ENCODE data around the gene TDRKH. TPM values are rescaled to one million over a fixed set of nuclear protein-coding genes. Genes with fewer than 3 reads are reported as not detected.

TDRKH gene, protein sequence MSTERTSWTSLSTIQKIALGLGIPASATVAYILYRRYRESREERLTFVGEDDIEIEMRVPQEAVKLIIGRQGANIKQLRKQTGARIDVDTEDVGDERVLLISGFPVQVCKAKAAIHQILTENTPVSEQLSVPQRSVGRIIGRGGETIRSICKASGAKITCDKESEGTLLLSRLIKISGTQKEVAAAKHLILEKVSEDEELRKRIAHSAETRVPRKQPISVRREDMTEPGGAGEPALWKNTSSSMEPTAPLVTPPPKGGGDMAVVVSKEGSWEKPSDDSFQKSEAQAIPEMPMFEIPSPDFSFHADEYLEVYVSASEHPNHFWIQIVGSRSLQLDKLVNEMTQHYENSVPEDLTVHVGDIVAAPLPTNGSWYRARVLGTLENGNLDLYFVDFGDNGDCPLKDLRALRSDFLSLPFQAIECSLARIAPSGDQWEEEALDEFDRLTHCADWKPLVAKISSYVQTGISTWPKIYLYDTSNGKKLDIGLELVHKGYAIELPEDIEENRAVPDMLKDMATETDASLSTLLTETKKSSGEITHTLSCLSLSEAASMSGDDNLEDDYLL
- polyA plus RNA-seq (ENCODE audit: insufficient read length) = 4.1 TPM

DNA sequence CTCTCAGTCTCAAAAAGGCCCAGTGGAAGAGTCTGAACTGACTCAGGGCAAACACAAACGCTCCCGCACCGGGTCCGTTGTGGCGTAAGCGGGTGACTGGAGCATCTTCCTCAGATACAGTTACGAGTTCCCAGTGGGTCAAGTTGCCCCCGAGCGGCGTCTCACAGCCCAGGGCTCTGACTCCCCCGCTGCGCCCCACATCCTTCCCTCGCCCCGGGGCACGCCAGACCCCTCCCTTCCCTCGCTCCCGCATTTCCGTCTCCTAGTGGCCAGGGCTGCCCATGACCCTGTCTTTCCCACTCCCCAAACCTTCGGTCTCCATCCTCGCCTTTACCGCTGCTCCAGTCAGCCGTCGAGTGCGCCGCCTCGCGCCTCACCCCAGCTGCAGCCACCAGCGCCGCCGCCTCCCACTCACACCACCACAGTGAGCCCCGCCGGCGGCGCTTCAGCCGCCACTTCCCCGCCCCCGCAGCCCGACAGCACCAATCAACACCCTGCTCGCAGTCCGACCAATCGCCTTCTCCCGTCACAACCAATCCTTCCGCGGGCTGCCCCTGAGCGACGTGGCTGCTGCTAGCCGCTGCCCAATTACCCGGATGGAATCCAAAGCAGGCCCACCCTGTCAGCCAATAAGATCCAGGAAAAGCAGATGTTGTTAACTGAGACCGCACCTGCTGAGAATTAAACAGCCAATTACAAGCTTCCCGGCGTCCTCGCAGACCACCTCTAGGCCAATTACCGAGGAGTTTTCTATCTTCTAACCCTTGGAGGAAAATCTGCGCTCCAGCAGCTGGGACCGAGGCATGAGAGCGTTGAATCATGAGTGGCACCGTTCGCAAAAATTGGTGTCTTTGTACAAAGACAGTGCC, at the start of gene TDRKH:
TDRKH (minus strand) TSS at position 430 of the 869 bp plus-strand sequence. CDS start 7,478 bp downstream, outside the sequence.
- DNase-seq = peak; percentile 95

DNA sequence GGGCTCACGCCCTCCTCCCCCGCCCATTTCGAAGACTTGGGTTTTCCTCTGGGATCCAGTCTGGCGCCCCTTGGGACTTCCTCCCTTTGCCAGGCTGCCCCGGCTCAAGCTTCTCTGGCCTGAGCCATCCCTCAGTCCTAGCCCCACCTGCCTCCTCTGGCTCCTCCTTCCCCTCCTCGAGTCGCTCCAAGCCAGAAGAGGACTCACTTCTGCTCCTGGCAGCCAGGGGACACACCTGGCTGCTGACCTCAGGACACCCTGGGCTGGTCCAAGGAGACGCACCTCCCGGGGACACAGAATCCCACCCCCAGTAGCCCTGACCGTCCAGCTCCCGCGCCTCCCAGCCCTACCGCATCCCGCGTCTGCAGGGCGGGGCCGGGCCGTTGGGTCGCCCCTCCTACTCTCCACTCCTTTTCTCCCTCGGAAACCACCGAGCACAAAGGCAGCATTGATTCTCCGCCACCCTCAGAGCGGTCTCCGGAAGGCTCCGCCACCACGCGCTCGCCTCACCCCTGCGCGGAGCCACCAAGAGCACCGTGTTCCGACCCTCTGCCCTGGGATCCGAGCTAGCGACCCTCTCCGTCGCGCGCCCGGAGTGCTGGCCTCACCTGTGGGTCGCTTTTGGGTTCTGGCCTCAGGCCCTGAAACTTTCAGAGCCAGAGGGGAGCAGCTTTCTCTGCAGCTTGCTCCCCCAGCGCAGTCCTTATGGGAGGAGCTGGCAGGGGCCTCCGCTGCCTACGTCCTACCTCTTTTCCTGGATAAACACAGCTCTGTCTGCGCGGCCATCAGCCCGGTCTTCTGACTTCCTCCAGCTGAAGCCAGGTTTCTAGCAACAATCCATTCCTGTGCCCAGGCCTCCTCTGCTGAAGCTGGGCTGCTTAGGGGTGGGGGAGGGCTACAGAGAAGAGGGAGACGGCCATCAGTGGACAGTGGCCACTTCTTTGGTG, 49.4 kb upstream of the TDRKH start, which contains the start of gene C2CD4D:
C2CD4D (minus strand) TSS at position 364 of the 947 bp plus-strand sequence. CDS start 831 bp downstream, outside the sequence.
- no peak for DNase-seq

DNA sequence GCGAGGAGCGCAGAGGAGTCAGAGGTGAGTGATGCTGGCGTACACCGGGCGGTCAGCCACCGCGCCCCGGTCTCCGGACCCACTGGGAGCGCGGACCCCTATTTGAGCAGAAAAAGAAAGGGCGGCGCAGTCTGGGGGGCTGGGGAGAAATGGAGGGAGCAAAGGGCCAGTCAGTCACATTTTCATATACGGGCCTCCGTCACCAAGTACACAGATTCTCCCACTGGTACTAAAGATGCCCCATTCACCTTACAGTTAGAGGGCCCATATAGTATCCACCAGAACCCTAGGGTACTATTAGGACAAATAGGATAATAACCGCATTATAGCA, 48.7 kb upstream of the TDRKH start:
- no peak for DNase-seq

DNA sequence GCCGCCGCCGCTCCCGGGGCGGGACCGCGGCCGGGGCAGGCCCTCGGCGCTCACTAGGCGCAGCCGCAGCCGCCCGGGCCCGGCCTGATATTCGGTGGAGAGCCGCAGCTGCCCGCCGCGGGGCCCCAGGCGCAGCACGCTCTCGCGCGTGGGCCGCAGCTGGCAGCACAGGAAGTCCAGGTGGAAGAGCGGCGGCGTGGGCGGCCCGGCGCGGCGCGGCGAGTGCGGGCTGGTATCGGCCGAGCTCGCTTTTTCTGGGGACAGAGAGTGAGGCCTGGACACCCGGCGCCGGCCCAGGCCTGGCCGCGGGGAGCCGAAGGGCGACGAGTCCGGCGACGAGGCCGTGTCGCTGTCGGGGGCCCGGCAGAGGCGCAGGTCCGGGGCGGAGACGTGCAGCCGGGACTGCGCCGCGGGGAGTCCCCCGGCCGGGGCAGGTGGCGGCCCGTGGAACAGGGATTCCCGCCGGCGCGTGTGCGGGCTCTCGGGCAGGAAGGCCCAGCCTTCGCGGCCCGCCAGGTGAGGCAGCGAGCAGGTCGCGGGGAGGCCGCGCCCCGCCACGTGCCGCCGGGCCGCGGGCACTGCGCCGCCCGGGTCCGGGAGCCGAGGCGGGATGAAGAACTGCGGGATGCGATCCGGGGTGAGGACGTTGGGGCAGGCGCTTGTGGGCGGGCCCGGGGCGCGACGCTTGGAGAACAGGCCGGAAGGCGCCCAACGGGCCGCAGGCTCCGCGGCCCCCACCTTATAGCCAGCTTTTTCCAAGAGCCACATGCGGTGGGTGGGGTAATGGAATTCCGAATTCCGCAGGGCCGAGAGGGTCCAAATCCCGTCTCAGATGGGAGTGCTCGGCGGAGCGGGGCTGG, 48.2 kb upstream of the TDRKH start:
- DNase-seq = no peak

DNA sequence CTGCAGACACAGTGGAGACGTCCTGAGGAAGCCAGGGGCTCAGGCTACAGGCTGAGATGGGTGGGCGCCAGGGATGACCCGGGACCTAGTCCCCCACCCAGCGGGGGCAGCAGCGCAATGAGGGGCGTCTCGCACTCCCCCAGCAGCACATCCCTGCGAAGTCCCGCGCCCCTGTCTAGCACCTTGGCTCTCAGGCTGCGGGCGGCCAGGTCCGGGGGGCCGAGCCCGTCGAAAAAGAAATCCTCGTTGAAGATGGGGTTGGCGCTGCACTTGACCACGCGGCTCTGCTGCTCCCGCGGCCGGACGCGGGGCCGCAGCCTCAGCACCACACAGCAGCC, 47.6 kb upstream of the TDRKH start:
- DNase-seq = no peak

DNA sequence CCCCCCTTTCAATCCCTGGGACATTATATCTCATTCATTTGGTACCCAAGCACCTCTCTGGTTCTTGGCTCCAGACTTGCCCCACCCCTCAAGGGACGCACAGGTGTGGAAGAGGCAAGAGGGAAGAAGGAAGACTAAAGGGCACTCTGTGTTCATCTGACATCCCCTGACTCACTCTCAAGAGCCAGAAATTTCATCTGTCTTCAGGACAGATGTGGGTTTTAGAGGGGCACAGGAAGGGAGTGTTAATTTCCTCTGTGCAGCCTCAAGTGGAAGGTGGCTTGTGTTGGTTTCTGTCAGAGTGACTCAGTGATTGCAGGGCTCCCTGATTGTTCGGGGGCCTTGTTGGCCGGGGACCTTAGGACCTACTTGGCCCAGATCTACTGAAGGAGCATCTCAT, 46.9 kb upstream of the TDRKH start:
- DNase-seq = no peak

DNA sequence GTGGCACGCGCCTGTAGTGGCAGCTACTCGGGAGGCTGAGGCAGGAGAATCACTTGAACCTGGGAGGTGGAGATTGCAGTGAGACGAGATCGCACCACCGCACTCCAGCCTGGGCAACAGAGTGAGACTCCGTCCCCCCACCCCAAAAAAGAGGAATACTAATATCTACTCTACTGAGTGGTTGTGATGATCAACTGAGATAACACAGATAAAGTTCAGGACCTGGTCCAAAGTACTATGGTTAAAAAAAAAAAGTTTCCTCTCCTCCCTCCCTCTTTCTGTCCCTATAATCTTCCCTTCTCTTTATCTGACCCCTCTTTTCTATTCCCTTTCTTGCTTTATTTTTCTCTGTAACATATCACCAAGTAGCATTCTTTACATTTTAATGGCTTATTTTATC, 45.3 kb upstream of the TDRKH start:
- no peak for DNase-seq

DNA sequence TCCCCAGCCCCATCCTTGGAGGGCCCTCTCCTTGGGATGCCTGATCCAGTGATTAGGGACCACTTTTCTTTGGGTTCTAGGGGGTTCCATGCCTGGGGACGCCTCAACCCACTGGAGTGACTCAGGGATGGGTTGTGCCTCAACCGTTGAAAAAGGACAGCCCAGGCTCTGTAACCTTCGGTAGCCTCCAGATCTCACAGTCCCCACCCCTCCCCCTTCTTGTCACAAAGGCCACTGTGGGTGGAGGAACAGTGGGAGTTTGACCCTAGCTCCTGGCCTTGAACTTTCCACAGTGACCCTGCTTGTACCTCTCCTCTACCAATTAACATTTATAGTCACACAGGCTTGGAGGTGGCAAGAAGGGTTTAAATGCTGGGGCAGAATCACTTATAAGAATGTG, 43.9 kb upstream of the TDRKH start:
- no peak for DNase-seq

DNA sequence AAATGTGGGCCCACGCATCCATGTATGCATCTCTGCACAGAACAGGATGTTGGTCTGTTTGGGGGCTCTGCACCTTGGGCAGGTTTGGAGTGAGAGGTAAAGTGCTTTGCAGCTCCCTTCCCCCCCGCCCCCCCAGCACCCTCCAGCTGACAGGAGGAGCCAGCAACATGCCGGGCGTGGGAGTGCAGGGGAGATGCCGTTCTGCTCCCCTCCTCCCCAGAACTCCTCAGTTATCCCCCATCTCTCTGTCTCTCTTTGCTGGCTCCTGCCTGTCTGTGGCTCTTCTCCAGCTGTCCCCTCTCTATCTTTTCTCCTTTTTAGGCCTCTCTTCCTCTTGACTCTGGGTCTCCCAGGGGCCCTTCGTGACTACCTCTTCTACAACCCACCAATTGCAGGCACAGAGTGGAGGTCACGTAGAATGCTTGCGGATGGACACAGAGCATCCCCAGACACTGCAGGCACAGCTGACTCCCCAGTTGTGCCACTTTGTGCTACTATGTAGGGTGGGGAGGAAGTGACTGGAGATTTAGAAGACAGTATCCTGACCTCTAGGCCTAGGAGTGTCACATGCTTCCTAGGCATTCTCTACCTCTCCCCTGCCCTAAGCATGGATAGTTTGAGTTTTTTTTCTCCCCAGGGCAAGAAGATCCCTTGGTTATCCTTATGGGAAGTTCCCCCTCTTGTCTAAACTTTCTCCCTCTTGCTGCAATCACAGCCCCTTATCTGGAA, 43.0 kb upstream of the TDRKH start:
- DNase-seq = no peak

DNA sequence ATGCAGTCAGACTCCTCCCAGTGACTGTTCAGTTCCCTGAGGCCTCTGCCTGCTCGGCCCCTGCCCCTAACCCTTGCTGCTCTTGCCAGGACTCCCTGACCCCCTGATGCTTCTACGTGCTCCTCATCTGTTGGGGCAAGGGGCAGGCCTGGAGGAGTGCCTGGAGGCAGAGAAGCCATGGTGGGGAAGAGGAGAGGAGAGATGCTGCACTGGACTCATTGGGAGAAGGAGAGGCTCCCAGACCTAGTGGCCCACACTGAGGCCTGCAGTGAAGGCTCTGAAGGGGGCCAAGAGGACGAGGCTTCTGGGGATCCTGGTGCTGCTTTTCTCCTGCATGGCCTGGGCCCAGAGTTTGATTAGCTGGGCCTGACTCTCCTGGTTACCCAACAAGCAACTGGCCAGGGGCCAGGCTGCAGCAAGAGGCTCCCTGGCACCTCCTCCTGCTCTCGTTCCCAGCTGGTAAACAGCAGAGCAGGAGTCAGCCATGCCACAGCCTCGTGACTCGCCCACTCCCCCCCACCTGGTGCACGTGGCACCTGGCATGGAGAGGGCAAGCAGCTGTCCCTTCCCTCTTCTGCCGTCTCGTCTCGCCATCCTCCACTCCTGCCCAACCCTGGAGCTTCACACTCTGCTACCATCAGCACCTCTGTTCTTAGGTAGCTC, 42.1 kb upstream of the TDRKH start:
- no peak for DNase-seq

DNA sequence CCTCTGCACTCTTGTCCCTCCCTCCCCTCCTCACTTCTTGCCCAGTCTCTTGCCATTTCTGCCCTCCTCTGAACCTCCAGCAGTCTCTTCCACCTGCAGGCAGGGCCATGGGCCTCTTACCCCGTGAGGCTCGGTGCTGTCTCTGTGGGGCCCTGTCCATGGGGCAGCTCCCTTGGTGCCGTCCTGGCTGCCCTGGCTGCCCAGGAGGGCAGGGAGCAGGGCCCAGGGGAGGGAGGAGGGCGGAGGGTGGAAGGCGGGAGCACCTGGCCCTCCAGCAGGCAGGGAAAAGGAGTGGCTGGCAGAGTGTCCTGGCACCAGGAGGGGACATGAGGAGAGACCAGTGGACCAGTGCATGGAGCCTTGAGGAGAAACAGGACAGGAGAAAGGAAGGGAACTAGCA, 41.3 kb upstream of the TDRKH start, which contains the start of gene RORC:
RORC (minus strand) TSS at position 198 of the 400 bp plus-strand sequence; CDS start at position 160, 38 bp downstream.
- DNase-seq = no peak

DNA sequence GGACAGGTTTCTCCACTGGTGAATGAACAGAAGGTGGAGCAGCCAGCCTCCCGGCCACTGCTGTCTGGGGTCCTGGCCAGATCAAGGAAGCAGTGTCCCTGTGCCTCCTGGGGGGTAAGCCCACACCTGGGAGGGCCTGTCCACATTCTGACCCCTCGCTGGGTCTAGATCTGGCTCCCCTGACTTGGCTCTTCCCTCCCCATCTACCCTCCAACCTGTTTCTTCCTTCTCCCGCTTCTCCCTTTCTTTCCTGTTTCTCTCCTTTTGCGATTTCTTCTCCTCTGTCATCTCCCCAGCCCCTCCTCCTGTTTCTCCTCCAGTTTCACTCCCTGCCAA, 40.9 kb upstream of the TDRKH start:
- DNase-seq = no peak

DNA sequence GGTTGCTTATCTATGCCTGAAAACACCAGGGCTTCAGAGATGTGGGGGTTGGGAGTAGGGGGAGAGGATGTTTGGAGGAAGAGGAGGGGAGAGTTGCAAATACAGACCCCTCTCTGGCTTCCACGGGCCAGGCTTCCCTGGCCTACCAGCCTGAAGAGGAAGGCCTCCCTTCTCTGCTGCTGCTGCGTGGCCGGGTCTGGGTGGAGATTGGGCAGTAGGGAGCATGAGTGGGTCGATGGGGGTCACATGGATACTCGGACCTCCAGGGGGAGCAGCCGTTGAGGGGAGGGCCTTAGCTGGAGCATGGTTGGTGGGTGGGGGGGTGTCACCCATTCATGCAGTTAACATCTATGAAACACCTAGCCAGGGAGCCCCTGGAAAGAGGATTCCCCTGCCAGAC, 39.8 kb upstream of the TDRKH start:
- no peak for DNase-seq

DNA sequence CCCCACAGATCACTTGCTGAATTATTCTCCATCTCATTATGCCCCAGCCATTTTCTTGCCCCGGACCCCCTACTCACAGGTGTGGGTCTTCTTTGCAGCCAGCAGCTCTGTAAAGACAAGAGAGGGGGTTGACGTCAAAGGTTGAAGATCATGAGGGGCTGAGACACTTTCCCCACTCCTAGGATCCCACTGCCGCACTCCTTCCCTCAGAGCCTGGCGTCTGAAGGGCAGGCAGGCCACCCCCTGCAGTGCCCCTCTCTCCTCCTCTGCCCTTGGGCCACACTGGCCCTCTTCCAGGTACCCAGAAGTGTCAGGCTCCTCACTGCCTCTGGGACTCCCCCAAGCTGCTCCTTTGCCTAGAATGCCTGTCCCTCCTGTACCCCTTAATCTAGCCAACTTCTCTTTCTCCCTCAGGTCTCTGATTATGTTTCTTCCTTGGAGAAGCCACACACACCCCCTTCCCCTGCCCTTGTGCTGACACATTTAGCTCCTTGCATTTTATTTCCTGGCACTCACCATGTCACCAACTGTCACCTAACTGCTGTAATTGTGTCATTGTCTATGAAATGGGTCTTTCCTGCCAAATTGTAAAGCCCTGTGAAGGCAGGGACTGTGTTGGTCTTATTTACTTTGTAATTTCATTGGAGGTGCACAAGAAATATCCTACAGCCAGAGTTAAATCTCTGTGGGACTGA, 39.2 kb upstream of the TDRKH start:
- DNase-seq = no peak

DNA sequence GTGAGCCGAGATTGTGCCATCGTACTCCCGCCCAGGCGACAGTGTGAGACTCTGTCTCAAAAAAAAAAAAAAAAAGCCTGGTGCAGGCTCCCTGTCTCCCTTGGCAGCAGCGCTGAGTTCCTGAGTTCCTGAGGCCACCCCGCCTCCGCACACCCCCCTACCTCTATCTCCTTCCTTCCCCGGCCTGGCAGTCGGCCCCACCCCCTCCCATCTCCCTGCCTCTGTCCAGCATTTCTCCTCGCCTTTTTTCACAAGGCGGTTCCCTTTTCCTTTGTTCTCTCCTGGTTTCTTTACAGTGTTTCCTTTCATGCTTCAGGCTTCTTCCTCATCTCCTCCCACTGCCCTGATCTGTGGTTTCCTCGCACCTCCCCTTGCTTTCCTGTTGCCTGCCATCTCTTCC, 38.6 kb upstream of the TDRKH start:
- DNase-seq = no peak

DNA sequence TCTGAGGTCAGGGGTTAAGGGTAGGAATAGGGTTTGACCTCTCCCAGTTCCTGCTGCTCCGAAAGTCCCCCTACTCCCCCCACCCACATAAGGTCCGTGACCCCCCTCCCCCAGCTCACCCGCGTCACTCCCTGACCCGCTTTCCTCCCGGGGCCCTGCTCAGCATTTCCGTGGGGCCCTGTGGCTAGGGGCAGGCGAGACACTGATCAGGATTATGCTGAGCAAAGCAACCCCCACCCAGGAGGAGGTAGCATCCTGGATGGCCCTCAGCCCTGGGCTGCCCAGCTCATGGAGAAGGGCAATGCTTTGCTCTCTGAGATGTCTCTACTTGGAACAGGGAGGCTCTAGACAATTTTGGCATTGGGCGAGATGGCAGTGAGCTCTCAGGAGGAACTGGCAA, 37.6 kb upstream of the TDRKH start:
- DNase-seq = no peak

DNA sequence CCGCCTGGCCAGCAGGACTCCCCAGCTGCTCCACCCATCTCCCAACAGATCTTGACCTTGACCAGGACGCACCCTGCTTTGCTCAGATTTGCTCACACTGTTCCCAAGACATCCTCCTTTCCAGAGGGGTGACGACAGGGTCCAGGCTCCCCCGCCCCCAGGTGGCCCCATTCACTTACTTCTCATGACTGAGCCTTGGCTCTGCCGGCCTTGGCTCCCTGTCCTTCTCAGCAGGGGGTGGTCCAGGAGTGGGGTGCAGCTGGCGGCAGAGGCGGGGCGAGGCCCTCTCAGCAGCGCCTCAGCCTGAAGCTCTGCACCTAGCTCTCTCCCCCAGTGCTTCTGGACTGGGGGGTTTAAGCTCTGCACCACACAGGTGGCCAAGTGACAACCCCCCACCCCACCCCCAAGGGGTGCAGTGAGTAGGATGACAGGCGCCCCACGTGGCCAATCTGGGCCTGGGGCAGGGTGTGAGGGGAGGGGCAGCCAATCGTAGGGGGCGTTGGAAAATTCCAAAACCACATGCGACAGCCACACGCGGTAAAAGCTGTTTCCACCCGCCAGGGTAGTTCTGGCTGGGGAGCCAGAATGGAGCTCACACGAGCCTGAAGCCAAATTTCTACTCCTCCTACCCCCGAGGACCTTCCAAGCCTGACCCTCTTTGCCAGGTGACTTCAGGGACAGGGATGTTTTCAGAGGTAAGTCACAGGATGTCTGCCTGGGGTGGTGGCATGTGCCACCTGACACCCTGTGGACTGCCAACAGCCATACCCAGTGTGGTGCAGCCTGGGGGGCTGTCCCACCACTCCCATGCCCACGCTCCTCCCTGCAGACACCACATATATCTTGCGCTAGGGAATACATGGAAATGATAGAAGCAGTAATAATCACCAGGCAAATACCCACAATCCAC, 35.7 kb upstream of the TDRKH start:
- no peak for DNase-seq

DNA sequence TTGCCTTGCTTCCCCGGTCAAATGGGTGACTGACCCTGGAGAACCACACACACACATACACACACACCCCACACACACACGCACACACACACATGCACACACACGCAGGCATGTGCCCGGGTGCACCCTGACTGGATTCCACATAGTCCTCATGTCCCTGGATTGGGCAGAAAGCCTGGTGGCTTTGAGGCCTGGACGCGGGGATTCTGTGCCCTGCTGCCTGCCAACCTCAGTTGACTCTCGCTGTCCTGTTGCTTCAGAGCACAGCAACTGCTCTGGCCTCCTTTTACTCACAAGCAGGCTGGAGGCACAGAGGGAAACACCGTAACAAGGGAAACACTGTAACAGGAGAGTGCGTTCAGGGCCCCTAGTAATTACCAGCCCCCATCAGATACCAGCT, 34.9 kb upstream of the TDRKH start:
- DNase-seq = no peak

Data from hindlimb muscle (tissue), 1 donor.